GM23248 (cell line): ENCODE measurements around the gene RPP21. TPM values are rescaled to one million over a fixed set of nuclear protein-coding genes. Genes with fewer than 3 reads are reported as not detected.
A peak's percentile ranks its signal among the peaks of the same experiment; 100 is the strongest.

Source experiments
- DNase-seq: peaks from one replicate; pipeline ENCODE4 v3.0.0-alpha.2; 2015
- H2AFZ ChIP-seq: fragments of 200-600 bp; sonication (generic); 2 replicates; pipeline ENCODE4 v1.6.1; 2016; ENCODE audit warnings: antibody characterized with exemption
- H3F3A ChIP-seq: fragments of 200-600 bp; sonication (generic); 2 replicates; pipeline ENCODE4 v1.6.1; 2016; ENCODE audit warnings: mild to moderate bottlenecking, antibody characterized with exemption, mixed run types; ENCODE audit not compliant: insufficient read depth
- H3K27ac ChIP-seq: fragments of 200-600 bp; sonication (generic); 2 replicates; pipeline ENCODE4 v1.5.1; 2016; ENCODE audit warnings: mild to moderate bottlenecking
- H3K27me3 ChIP-seq: fragments of 200-600 bp; sonication (generic); replicated peaks from 2 replicates; pipeline ENCODE4 v1.6.1; 2016; ENCODE audit warnings: mild to moderate bottlenecking; ENCODE audit not compliant: insufficient read depth
- H3K36me3 ChIP-seq: fragments of 200-600 bp; sonication (generic); 2 replicates; pipeline ENCODE4 v1.6.1; 2016; ENCODE audit warnings: low read depth, mild to moderate bottlenecking
- H3K4me1 ChIP-seq: fragments of 200-600 bp; sonication (generic); 2 replicates; pipeline ENCODE4 v1.6.1; 2016; ENCODE audit warnings: mild to moderate bottlenecking; ENCODE audit not compliant: insufficient read depth
- H3K4me2 ChIP-seq: fragments of 200-600 bp; sonication (generic); one replicate; pipeline ENCODE4 v1.6.1; 2016; ENCODE audit warnings: mild to moderate bottlenecking; ENCODE audit not compliant: unreplicated experiment
- H3K4me3 ChIP-seq: fragments of 200-600 bp; sonication (generic); 2 replicates; pipeline ENCODE4 v1.5.1; 2016; ENCODE audit warnings: mild to moderate bottlenecking
- H3K79me2 ChIP-seq: fragments of 200-600 bp; sonication (generic); 2 replicates; pipeline ENCODE4 v1.6.1; 2016; ENCODE audit warnings: mild to moderate bottlenecking; ENCODE audit not compliant: insufficient read depth
- H3K9ac ChIP-seq: fragments of 200-600 bp; sonication (generic); 2 replicates; pipeline ENCODE4 v1.6.1; 2016; ENCODE audit warnings: mild to moderate bottlenecking
- H3K9me2 ChIP-seq: fragments of 200-600 bp; sonication (generic); 2 replicates; pipeline ENCODE4 v1.6.1; 2016; ENCODE audit warnings: mixed run types, mild to moderate bottlenecking, moderate library complexity; ENCODE audit not compliant: insufficient read depth
- H3K9me3 ChIP-seq: fragments of 200-600 bp; sonication (generic); one replicate; pipeline ENCODE4 v1.6.1; 2017; ENCODE audit warnings: low read depth
- H4K20me1 ChIP-seq: fragments of 200-600 bp; sonication (generic); 2 replicates; pipeline ENCODE4 v1.6.0; 2016; ENCODE audit not compliant: insufficient read depth
- EZH2 ChIP-seq: fragments of 200-600 bp; sonication (generic); IDR thresholded peaks from 2 replicates; pipeline ENCODE4 v1.6.1; 2018; ENCODE audit warnings: antibody characterized with exemption, mild to moderate bottlenecking; ENCODE audit not compliant: insufficient read depth, poor library complexity, severe bottlenecking
- EZH2phosphoT487 ChIP-seq: fragments of 200-600 bp; sonication (generic); IDR thresholded peaks from 2 replicates; pipeline ENCODE4 v1.6.1; 2018; ENCODE audit warnings: antibody characterized with exemption, moderate library complexity, mild to moderate bottlenecking, low read depth; ENCODE audit not compliant: insufficient read depth
- WGBS, 2 experiments: methylation state at CpG; one replicate each; pipeline ENCODE4 v1.1.6; 2015 to 2017; ENCODE audit warnings: low lambda C conversion rate in 2 of 2, low coverage in 1 of 2; ENCODE audit errors: missing lambda C conversion rate in 2 of 2; 5-methylcytosine and 5-hydroxymethylcytosine counted together
- in situ Hi-C: fragments of 300-500 bp; cut with MboI; formaldehyde crosslinking; loops from 2 replicates; pipeline ENCODE4 v1.15.0; 2020
- polyA plus RNA-seq: library from polyadenylated mRNA; unstranded; fragments of >200 nt; fragmentation: Nextera tagmentation; extraction: Ambion mirVana; gene quantifications from 2 replicates; pipeline ENCODE4 v1.2.1, GENCODE V29; 2016
- total RNA-seq: library from RNA; depleted of rRNA; stranded (reverse); fragments of >200 nt; shearing (Covaris generic); gene quantifications from 2 replicates; pipeline ENCODE4 v1.2.3, GENCODE V29; 2014

RPP21 gene
- total and polyA plus RNA-seq, 2 experiments from 2014 or later: 45.8 to 63.4 TPM

DNA sequence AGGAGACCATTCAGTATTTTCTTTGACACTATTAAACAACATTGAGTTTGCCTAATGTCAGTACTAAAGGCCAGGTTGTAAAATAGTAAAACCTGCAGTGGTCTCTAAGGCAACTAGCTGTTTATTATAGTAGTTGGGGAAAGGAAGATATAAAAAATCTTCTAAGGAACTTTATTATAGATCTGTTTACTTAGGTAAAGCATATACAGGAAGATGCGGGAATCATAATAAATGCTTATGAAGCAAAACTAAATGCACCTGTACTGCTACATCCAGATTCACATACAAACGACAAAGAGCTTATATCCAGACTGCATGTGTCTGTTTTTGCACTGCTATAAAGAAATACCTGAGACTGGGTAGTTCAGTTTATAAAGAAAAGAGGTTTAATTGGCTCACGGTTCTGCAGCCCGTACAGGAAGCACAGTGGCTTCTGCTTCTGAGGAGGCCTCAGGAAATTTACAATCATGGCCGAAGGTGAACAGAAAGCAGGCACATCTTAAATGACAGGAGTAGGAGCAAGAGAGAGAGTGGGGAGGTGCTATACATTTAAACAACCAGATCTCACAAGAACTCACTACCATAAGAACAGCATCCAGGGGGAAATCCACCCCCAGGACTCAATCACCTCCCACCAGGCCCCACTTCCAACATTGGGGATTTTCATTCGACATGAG is 26.9 kb upstream of the RPP21 start:
- peaks cover 9% of the 10 kb centered on the region; the same call in 1 of the 2 replicates for H3K36me3 ChIP-seq
- H3K9me2 ChIP-seq: no peaks in the 10 kb centered on the region
- H3K27ac ChIP-seq: no peak overlapping the region
- H3K27me3 ChIP-seq: no peaks in the 10 kb centered on the region
- in situ Hi-C loops: no loop called here
- peaks cover 100% of the 10 kb centered on the region for H3K79me2 ChIP-seq
- H3K4me3 ChIP-seq: no peak overlapping the region
- no peak for TF ChIP-seq EZH2
- no peak for TF ChIP-seq EZH2phosphoT487
- H3F3A ChIP-seq: peaks cover 12% of the 10 kb centered on the region
- H3K9ac ChIP-seq: no peak overlapping the region
- 86 to 87% methylated on average over 6 of the region's 6 CpGs for WGBS, 2 experiments
- H2AFZ ChIP-seq: no peak overlapping the region
- H3K4me1 ChIP-seq: peaks cover 16% of the 10 kb centered on the region
- H3K4me2 ChIP-seq: no peak overlapping the region
- peaks cover 8% of the 10 kb centered on the region; the same call in 1 of the 2 replicates for H4K20me1 ChIP-seq
- no peaks in the 10 kb centered on the region for H3K9me3 ChIP-seq
- no peak for DNase-seq

DNA sequence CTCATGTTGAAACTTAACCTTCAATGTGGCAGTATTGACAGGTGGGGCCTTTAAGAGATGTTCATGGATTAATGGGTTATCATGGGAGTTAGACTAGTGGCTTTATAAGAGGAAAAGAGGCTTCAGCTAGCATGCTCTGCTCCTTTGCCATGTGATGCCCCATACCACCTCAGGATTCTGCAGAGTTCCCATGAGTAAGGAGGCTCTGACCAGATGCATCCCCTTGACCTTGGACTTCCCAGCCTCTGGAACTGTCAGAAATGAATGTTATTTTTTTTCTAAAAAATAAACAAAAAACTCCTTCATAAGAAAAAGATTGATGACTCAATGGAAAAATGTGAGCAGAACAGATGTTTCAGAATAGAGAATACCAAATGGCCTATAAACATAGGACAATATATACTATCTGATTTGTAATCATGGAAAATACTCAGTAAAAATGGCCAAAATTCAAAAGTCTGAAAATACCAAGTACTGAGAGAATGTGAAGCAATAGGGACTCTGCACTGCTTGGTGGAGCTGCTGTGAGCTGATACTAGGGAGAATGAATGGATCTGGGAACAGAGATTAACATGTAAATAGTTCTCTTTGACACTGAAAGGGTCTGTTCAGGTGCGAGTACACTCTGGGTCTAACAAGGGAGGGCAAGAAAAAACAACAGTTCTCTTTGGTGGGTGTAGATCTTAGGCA is 25.7 kb upstream of the RPP21 start:
- DNase-seq: peak; percentile 8
- no peaks in the 10 kb centered on the region for H3K9me3 ChIP-seq
- WGBS, 2 experiments: 44 to 83% methylated on average over 1 of the region's 1 CpG

DNA sequence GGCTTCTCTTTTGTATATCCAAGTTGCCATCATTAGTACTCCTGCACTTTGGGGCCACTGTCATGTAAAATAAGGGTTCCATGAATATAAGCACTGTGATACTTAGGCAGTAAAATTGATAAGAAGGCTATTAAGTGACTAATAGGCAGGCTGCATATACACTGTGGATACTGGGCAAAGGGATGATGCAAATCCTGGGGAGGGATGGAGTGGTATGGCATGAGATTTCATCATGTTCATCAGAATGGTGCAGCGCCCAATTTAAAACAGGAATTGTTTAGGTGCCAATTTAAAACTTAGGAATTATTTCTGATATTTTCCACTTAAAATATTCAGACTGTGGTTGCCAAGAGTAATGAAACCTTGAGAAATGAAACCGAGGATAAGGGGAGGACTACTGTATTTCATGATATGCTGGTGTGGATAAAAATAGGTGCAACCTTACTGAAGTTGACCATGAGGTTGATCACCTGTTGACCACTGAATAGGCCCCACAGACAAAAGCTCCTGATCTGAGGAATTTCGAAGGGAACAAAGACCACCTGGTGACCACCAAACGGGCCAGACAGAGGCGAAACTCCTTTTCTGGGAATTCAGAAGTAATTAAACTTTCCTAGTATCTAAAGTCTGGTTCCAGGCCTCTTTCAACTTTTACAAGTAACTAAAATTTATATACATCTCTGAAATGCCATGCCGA is 23.1 kb upstream of the RPP21 start:
- Histone ChIP-seq H4K20me1 (no peaks in the 10 kb centered on the region; the same call in 1 of the 2 replicates), H3K27me3 (no peaks in the 10 kb centered on the region), H3K27ac (peak overlapping the region; percentile 66), H3K9me2 (no peaks in the 10 kb centered on the region), H3K4me3 (no peak overlapping the region), H3F3A (peaks cover 26% of the 10 kb centered on the region), H2AFZ (no peak overlapping the region), H3K4me1 (peaks cover 37% of the 10 kb centered on the region), H3K79me2 (peaks cover 93% of the 10 kb centered on the region), H3K36me3 (no peaks in the 10 kb centered on the region), H3K9me3 (no peaks in the 10 kb centered on the region), H3K9ac (no peak overlapping the region), H3K4me2 (no peak overlapping the region)
- in situ Hi-C loops: no loop called here
- TF ChIP-seq EZH2phosphoT487: no peak
- no peak for TF ChIP-seq EZH2
- WGBS, 2 experiments: 94 to 99% methylated on average over 6 of the region's 6 CpGs
- DNase-seq: peak; percentile 29

More for the DNA sequence above, 25.7 kb upstream of the RPP21 start:
- Histone ChIP-seq H3K9ac (no peak overlapping the region), H3F3A (peaks cover 19% of the 10 kb centered on the region), H4K20me1 (peaks cover 8% of the 10 kb centered on the region; the same call in 1 of the 2 replicates), H3K4me2 (no peak overlapping the region), H2AFZ (no peak overlapping the region), H3K36me3 (no peaks in the 10 kb centered on the region), H3K79me2 (peaks cover 100% of the 10 kb centered on the region), H3K27ac (no peak overlapping the region), H3K4me3 (no peak overlapping the region), H3K4me1 (peaks cover 28% of the 10 kb centered on the region), H3K9me2 (no peaks in the 10 kb centered on the region), H3K27me3 (no peaks in the 10 kb centered on the region)
- in situ Hi-C loops: no loop called here
- TF ChIP-seq EZH2 (no peak), EZH2phosphoT487 (no peak)
